Peyer's patch (tissue), 4 donors: ENCODE measurements around the gene RPS14. TPM values are rescaled to one million over a fixed set of nuclear protein-coding genes. Genes with fewer than 3 reads are reported as not detected.

ENCODE experiments used
- DNase-seq, 3 donors: peaks; one replicate each; pipeline ENCODE4 v3.0.0-alpha.2; 2017 to 2019
- H3K27ac ChIP-seq, 4 donors: fragments of 200-600 bp; sonication (generic); one replicate each; pipeline ENCODE4 v1.5.1; 2016 to 2019
- H3K27me3 ChIP-seq, 2 donors: fragments of 200-600 bp; sonication (generic); one replicate each; pipeline ENCODE4 v1.5.1; 2019
- H3K36me3 ChIP-seq, 3 donors: fragments of 200-600 bp; sonication (generic); one replicate each; pipeline ENCODE4 v1.5.1; 2016 to 2019
- H3K4me1 ChIP-seq, 4 donors: fragments of 200-600 bp; sonication (generic); one replicate each; pipeline ENCODE4 v1.5.1; 2016 to 2019
- H3K4me3 ChIP-seq, 4 donors: fragments of 200-600 bp; sonication (generic); 1 replicate in 3 of 4; 2 replicates in 1 of 4; pipeline ENCODE4 v1.5.1; 2016 to 2019; ENCODE audit warnings: mild to moderate bottlenecking in 1 of 4
- H3K9me3 ChIP-seq, 4 donors: fragments of 200-600 bp; sonication (generic); one replicate each; pipeline ENCODE4 v1.5.1; 2016 to 2019; ENCODE audit warnings: mild to moderate bottlenecking in 1 of 4
- CTCF ChIP-seq, 6 experiments: fragments of 450-650 bp in 4 of 6; fragments of 200-600 bp in 2 of 6; sonication (generic) in 1 of 6; IDR thresholded peaks; one replicate each; pipeline ENCODE4 v1.5.1; 2017 to 2019; ENCODE audit warnings: antibody characterized with exemption in 6 of 6, mild to moderate bottlenecking in 3 of 6, moderate library complexity in 1 of 6
- POLR2A ChIP-seq, 2 donors: fragments of 450-650 bp; IDR thresholded peaks; one replicate each; pipeline ENCODE4 v1.5.1; 2017; ENCODE audit warnings: antibody characterized with exemption in 2 of 2, mild to moderate bottlenecking in 2 of 2, moderate library complexity in 2 of 2
- total RNA-seq, 4 donors: library from RNA; depleted of rRNA; stranded (reverse); fragments of >200 nt; gene quantifications; one replicate each; pipeline ENCODE4 v1.1.0, GENCODE V29; 2016

Gene RPS14
- total RNA-seq, 4 donors from 2014 or later: 975 to 1,961 (median 1,274) TPM

- Histone ChIP-seq H3K9me3 (no peaks in the 10 kb centered on the region), H3K4me1 (no peaks in the 10 kb centered on the region), H3K36me3 (peaks cover 0 to 82% (median 0%) of the 10 kb centered on the region in 3 donors), H3K27ac (peak overlapping the region in 1 of 4 donors; percentile 57), H3K27me3 (no peaks in the 10 kb centered on the region), H3K4me3 (no peak overlapping the region)
- TF ChIP-seq CTCF (IDR thresholded peaks at IDR 0.05): peak; percentile 40 to 69 (median 51)
- TF ChIP-seq POLR2A (IDR thresholded peaks at IDR 0.05): no peak
- DNase-seq: peak in 2 of 3 donors; percentile 73 to 76
Measured at GRCh38 chr5:150398722-150399523, 50.6 kb downstream of the RPS14 start.

- no peak for DNase-seq
- Histone ChIP-seq H3K27ac (no peak overlapping the region), H3K9me3 (no peaks in the 10 kb centered on the region), H3K27me3 (no peaks in the 10 kb centered on the region), H3K36me3 (peaks cover 0 to 82% (median 0%) of the 10 kb centered on the region in 3 donors), H3K4me1 (no peaks in the 10 kb centered on the region), H3K4me3 (no peak overlapping the region)
- peak in 1 of 6 experiments; percentile 6 for TF ChIP-seq CTCF (IDR thresholded peaks at IDR 0.05)
- no peak for TF ChIP-seq POLR2A (IDR thresholded peaks at IDR 0.05)
Measured at GRCh38 chr5:150397782-150398721, 51.5 kb downstream of the RPS14 start.

- no peak overlapping the region for H3K27ac ChIP-seq
- H3K36me3 ChIP-seq: peaks cover 0 to 82% (median 0%) of the 10 kb centered on the region in 3 donors
- TF ChIP-seq CTCF (IDR thresholded peaks at IDR 0.05) (no peak), POLR2A (IDR thresholded peaks at IDR 0.05) (no peak)
- no peak for DNase-seq
- H3K4me1 ChIP-seq: no peaks in the 10 kb centered on the region
- no peaks in the 10 kb centered on the region for H3K27me3 ChIP-seq
- H3K9me3 ChIP-seq: no peaks in the 10 kb centered on the region
- H3K4me3 ChIP-seq: no peak overlapping the region
Measured at GRCh38 chr5:150397146-150397781, 52.3 kb downstream of the RPS14 start.

GRCh38 chr5:150396267-150396666, 53.3 kb downstream of the RPS14 start:
- peaks cover 0 to 84% (median 0%) of the 10 kb centered on the region in 3 donors for H3K36me3 ChIP-seq
- no peaks in the 10 kb centered on the region for H3K9me3 ChIP-seq
- no peak overlapping the region for H3K27ac ChIP-seq
- no peaks in the 10 kb centered on the region for H3K27me3 ChIP-seq
- no peak for TF ChIP-seq CTCF (IDR thresholded peaks at IDR 0.05)
- no peak for TF ChIP-seq POLR2A (IDR thresholded peaks at IDR 0.05)
- no peak overlapping the region for H3K4me3 ChIP-seq
- no peaks in the 10 kb centered on the region for H3K4me1 ChIP-seq
- DNase-seq: no peak

GRCh38 chr5:150395688-150395975, 53.9 kb downstream of the RPS14 start:
- Histone ChIP-seq H3K9me3 (no peaks in the 10 kb centered on the region), H3K4me3 (no peak overlapping the region), H3K27me3 (no peaks in the 10 kb centered on the region), H3K4me1 (no peaks in the 10 kb centered on the region), H3K27ac (no peak overlapping the region), H3K36me3 (peaks cover 0 to 82% (median 0%) of the 10 kb centered on the region in 3 donors)
- no peak for TF ChIP-seq POLR2A (IDR thresholded peaks at IDR 0.05)
- no peak for TF ChIP-seq CTCF (IDR thresholded peaks at IDR 0.05)
- DNase-seq: no peak
